Melanocyte of skin (primary cell): ENCODE results near the gene CR2. TPM values are rescaled to one million over a fixed set of nuclear protein-coding genes. Genes with fewer than 3 reads are reported as not detected.

ENCODE experiments used
- total RNA-seq, 2 donors: library from RNA; depleted of rRNA; stranded (reverse); fragments of >200 nt; gene quantifications; 2 replicates each; pipeline ENCODE4 v1.2.3, GENCODE V29; 2012

Gene CR2
- not detected for total RNA-seq

GRCh38 chr1:207454046-207454964, at the start of gene CR2:
CR2 (plus strand) TSS chr1:207454328; CDS start chr1:207454419, 91 bp downstream.

DNA sequence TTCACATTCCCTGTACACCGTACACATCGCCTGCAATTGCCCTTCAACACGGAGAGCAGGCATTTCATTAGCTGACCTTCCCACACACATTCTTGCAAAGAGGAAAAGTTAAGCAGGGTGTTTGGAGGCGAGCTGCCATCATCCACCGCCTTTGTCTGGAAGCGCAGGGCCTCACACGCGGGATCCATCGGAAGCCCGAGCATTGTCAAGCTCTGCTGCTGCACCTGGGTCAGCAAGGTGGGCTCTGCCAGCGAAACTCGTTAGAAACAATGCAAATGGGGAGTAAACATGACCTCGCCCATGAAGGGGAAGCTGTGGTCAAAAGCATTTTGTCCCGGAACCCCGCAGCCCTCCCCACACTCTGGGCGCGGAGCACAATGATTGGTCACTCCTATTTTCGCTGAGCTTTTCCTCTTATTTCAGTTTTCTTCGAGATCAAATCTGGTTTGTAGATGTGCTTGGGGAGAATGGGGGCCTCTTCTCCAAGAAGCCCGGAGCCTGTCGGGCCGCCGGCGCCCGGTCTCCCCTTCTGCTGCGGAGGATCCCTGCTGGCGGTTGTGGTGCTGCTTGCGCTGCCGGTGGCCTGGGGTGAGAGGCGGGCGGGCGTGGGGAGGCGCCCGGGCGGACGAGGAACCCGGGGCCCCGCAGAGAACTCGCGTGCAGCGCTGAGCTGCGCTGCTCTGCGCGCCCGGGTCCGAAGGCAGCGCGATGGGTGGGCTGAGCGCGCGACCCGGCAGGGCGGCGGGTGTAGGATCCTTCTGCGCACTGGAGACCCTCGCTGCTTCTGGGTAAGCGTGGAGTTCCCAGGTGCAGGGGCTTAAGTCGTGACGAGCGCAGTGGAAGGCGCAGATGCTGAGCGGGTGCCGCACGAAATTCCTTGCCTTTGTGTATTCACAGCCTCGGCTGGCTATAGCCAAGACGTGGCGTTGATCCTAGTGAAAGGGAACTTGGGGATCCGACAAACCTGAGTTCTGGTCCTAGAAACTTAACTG, 42.0 kb downstream of the CR2 start, which contains the start of gene CR1:
TSS of gene CR1 (plus strand) at position 357 of the 992 bp plus-strand sequence. CDS start at position 468, 111 bp downstream.

Other genes with a start within 250 kb of the CR2 start
- gene CD55, start 132.7 kb upstream of the CR2 start, total RNA-seq, result 10 to 100 TPM; 31.6 to 50.9 TPM
- not detected for gene CR1, start 41.8 kb downstream of the CR2 start, total RNA-seq
- under 1 TPM in 1 of 2 donors, not detected in 1; under 0.01 TPM for gene CR1L, start 190.8 kb downstream of the CR2 start, total RNA-seq